Measurements from ENCODE around the gene ZSWIM4.

GRCh38 chr19:13788991-13789390 lies 6.3 kb upstream of the ZSWIM4 start:
- no peak for TF ChIP-seq NRF1 (IDR thresholded peaks at IDR 0.05; ENCODE audit: low read depth, low read length)
- TF ChIP-seq TEAD4 (IDR thresholded peaks at IDR 0.05; ENCODE audit: borderline replicate concordance, insufficient read depth), result no peak
- no peak for TF ChIP-seq CTCF (IDR thresholded peaks at IDR 0.05)
- TF ChIP-seq POLR2AphosphoS5 (IDR thresholded peaks at IDR 0.05; ENCODE audit: low read depth, low read length), result no peak
- no peak for TF ChIP-seq RCOR1 (IDR thresholded peaks at IDR 0.05; ENCODE audit: low read length)

Data from SK-N-SH (cell line).